A549 (cell line): ENCODE data around the gene COQ2. TPM values are rescaled to one million over a fixed set of nuclear protein-coding genes. Genes with fewer than 3 reads are reported as not detected.

Source experiments
- ATAC-seq, 2 experiments: fragments of 200-7000 bp in 1 of 2; fragments of >200 bp in 1 of 2; cut with Nextera tagmentation in 1 of 2; cut with Tn5 transposase in 1 of 2; 3 replicates each; pipeline versions ENCODE4 v1.8.0 to v1.9.1; 2018 to 2020; ENCODE audit warnings: mild to moderate bottlenecking in 1 of 2, moderate library complexity in 1 of 2
- CTCF ChIA-PET: fragments of 300-600 bp; sonication (Branson Sonifier 250); formaldehyde crosslinking; extraction: SDS; loops from one replicate; lab custom pipeline; 2021; ENCODE audit warnings: antibody characterized with exemption, inconsistent platforms; lab: Yijun Ruan, JAX
- POLR2A ChIA-PET: fragments of 350-600 bp; formaldehyde crosslinking; extraction: SDS; loops from one replicate; lab custom pipeline; 2021; ENCODE audit warnings: antibody characterized with exemption, inconsistent platforms; lab: Yijun Ruan, JAX
- DNase-seq, 2 experiments: peaks; one replicate each; pipeline versions ENCODE4 v3.0.0 to v3.0.0-alpha.2; 2011 to 2016; ENCODE audit warnings: low read depth in 1 of 2, low spot score in 1 of 2
- FAIRE-seq: peaks from 2 replicates; lab custom pipeline; 2011; peaks lifted over from hg19 to GRCh38; lab: Jason Lieb, UNC
- H3K27ac ChIP-seq, 2 experiments: fragments of >200 bp; sonication (Bioruptor Twin); formaldehyde crosslinking; 3 replicates each; pipeline ENCODE4 v1.5.1; 2016 to 2017
- H3K4me1 ChIP-seq: fragments of >200 bp; sonication (Bioruptor Twin); formaldehyde crosslinking; 3 replicates; pipeline ENCODE4 v1.6.1; 2016
- H3K4me2 ChIP-seq: fragments of >200 bp; sonication (Bioruptor Twin); formaldehyde crosslinking; 3 replicates; pipeline ENCODE4 v1.6.1; 2016
- H3K4me3 ChIP-seq: fragments of >200 bp; sonication (Bioruptor Twin); formaldehyde crosslinking; 3 replicates; pipeline ENCODE4 v1.5.1; 2016
- H3K9me3 ChIP-seq: fragments of >200 bp; sonication (Bioruptor Twin); formaldehyde crosslinking; 3 replicates; pipeline ENCODE4 v1.6.1; 2016
- ATOH8 ChIP-seq: fragments of 250-450 bp; sonication (Bioruptor Pico); IDR thresholded peaks from 2 replicates; pipeline ENCODE4 v1.5.0; 2020; ENCODE audit warnings: low read depth, mild to moderate bottlenecking, moderate library complexity
- CBX2 ChIP-seq: fragments of 200-600 bp; sonication (generic); IDR thresholded peaks from 2 replicates; pipeline ENCODE4 v1.6.1; 2016; ENCODE audit warnings: low read depth, mild to moderate bottlenecking, borderline replicate concordance
- CHD4 ChIP-seq: fragments of 200-600 bp; sonication (generic); IDR thresholded peaks from 2 replicates; pipeline ENCODE4 v1.6.1; 2016; ENCODE audit warnings: antibody characterized with exemption, mild to moderate bottlenecking, borderline replicate concordance
- E2F6 ChIP-seq: IDR thresholded peaks from 2 replicates; pipeline ENCODE4 v1.6.1; 2012; ENCODE audit warnings: low read depth, borderline replicate concordance
- EP300 ChIP-seq, 2 experiments: fragments of >200 bp; sonication (Bioruptor Twin); formaldehyde crosslinking; IDR thresholded peaks; 2 replicates in 1 of 2; 3 replicates in 1 of 2; pipeline ENCODE4 v1.6.1; 2016 to 2017
- FOSL2 ChIP-seq, 2 experiments: fragments of 450-650 bp in 1 of 2; fragments of >200 bp in 1 of 2; sonication (Bioruptor Twin) in 1 of 2; formaldehyde crosslinking; IDR thresholded peaks; 2 replicates each; pipeline versions ENCODE4 v1.5.0 to v1.6.1; 2016 to 2020; ENCODE audit warnings: mild to moderate bottlenecking in 1 of 2, moderate library complexity in 1 of 2
- HDAC2 ChIP-seq: fragments of 200-600 bp; sonication (generic); IDR thresholded peaks from 2 replicates; pipeline ENCODE4 v1.6.1; 2016
- HMGXB4 ChIP-seq: fragments of 250-450 bp; sonication (Bioruptor Pico); IDR thresholded peaks from 2 replicates; pipeline ENCODE4 v1.5.0; 2021; ENCODE audit warnings: mild to moderate bottlenecking, moderate library complexity, borderline replicate concordance
- JUNB ChIP-seq: fragments of >200 bp; sonication (Bioruptor Twin); formaldehyde crosslinking; IDR thresholded peaks from 2 replicates; pipeline ENCODE4 v1.6.1; 2016
- MAZ ChIP-seq: fragments of 150-350 bp; IDR thresholded peaks from 2 replicates; pipeline ENCODE4 v1.6.1; 2014; ENCODE audit warnings: antibody characterized with exemption, low read depth, low read length, borderline replicate concordance
- NFE2L2 ChIP-seq: fragments of 150-350 bp; conservative IDR thresholded peaks from 2 replicates; pipeline ENCODE4 v1.6.1; 2014; ENCODE audit warnings: low read length
- NR3C1 ChIP-seq: fragments of >200 bp; sonication (Bioruptor Twin); formaldehyde crosslinking; IDR thresholded peaks from 3 replicates; pipeline ENCODE4 v1.6.1; 2017
- PBX3 ChIP-seq: IDR thresholded peaks from 2 replicates; pipeline ENCODE4 v1.6.1; 2012
- POLR2AphosphoS2 ChIP-seq: conservative IDR thresholded peaks from 2 replicates; pipeline ENCODE4 v1.6.1; 2012; ENCODE audit warnings: low read length, improper control_type of control experiment, inconsistent platforms
- RAD21 ChIP-seq, 2 experiments: fragments of >200 bp in 1 of 2; sonication (Bioruptor Twin) in 1 of 2; formaldehyde crosslinking in 1 of 2; IDR thresholded peaks in 1 of 2; conservative IDR thresholded peaks in 1 of 2; 2 replicates in 1 of 2; 3 replicates in 1 of 2; pipeline ENCODE4 v1.6.1; 2012 to 2018; ENCODE audit warnings: inconsistent platforms in 1 of 2
- RARB ChIP-seq: fragments of 250-450 bp; sonication (Bioruptor Pico); IDR thresholded peaks from 2 replicates; pipeline ENCODE4 v1.8.0; 2021; ENCODE audit warnings: mild to moderate bottlenecking, moderate library complexity
- RFX5 ChIP-seq: fragments of 450-650 bp; IDR thresholded peaks from 2 replicates; pipeline ENCODE4 v1.7.1; 2014; ENCODE audit warnings: antibody characterized with exemption, mild to moderate bottlenecking, moderate library complexity
- RNF2 ChIP-seq: fragments of 200-600 bp; sonication (generic); IDR thresholded peaks from 2 replicates; pipeline ENCODE4 v1.6.1; 2016; ENCODE audit warnings: low read depth, mild to moderate bottlenecking, antibody characterized with exemption, moderate library complexity, borderline replicate concordance
- TFCP2L1 ChIP-seq: fragments of 250-450 bp; sonication (Bioruptor Pico); IDR thresholded peaks from 2 replicates; pipeline ENCODE4 v1.5.0; 2021; ENCODE audit warnings: mild to moderate bottlenecking
- ZFP36 ChIP-seq: fragments of 450-650 bp; IDR thresholded peaks from 2 replicates; pipeline ENCODE4 v1.6.1; 2014; ENCODE audit warnings: borderline replicate concordance; ENCODE audit not compliant: partially characterized antibody
- WGBS: methylation state at CpG from one replicate; pipeline ENCODE4 v1.1.6; 2017; ENCODE audit errors: missing lambda C conversion rate; 5-methylcytosine and 5-hydroxymethylcytosine counted together
- polyA plus RNA-seq, 4 experiments: library from polyadenylated mRNA; depleted of rRNA in 3 of 4; stranded (reverse); fragments of >200 nt; fragmentation: RNase III in 1 of 4; extraction: RNeasy Plus Mini Kit Qiagen cat#74134 plus additional on column Dnase treatment in 1 of 4; gene quantifications; 2 replicates in 3 of 4; 3 replicates in 1 of 4; pipeline ENCODE4 v1.2.3, GENCODE V29; 2011 to 2017

COQ2 gene
- polyA plus RNA-seq, 2 of the 4 experiments (the other 2 are of a cell fraction): 18.5 to 35.9 TPM

GRCh38 chr4:83229791-83230190 is 54.8 kb downstream of the COQ2 start:
- Histone ChIP-seq H3K4me1 (no peaks in the 10 kb centered on the region), H3K4me2 (no peak overlapping the region), H3K9me3 (no peaks in the 10 kb centered on the region), H3K27ac (no peak overlapping the region), H3K4me3 (no peak overlapping the region)
- ATAC-seq (no peak), FAIRE-seq (no peak), DNase-seq (no peak)
- WGBS: 94% methylated on average over 3 of the region's 3 CpGs
- TF ChIP-seq HDAC2 (no peak), RAD21 (conservative IDR thresholded peaks at IDR 0.05 in 1 of 2, IDR thresholded peaks at IDR 0.05 in 1 of 2) (no peak), ATOH8 (CRISPR knock-in tag) (no peak), PBX3 (no peak), RFX5 (no peak), ZFP36 (no peak), E2F6 (no peak), JUNB (no peak), TFCP2L1 (CRISPR knock-in tag) (no peak), MAZ (no peak), EP300 (IDR thresholded peaks at IDR 0.05) (no peak), NFE2L2 (no peak), FOSL2 (IDR thresholded peaks at IDR 0.05) (no peak), FOSL2 (CRISPR knock-in tag; IDR thresholded peaks at IDR 0.05) (no peak), HMGXB4 (CRISPR knock-in tag) (no peak), CHD4 (no peak), CBX2 (no peak), RARB (CRISPR knock-in tag) (no peak), NR3C1 (no peak), POLR2AphosphoS2 (no peak)
- CTCF ChIA-PET: interaction anchor here (1.0 kb wide), 1 partner anchor 19 kb away, joined by 4 read pairs; no protein-coding TSS in a partner anchor
- POLR2A ChIA-PET: no interaction called here

- H3K4me2 ChIP-seq: no peak overlapping the region
- no peak for TF ChIP-seq RNF2
- no peaks in the 10 kb centered on the region for H3K9me3 ChIP-seq
- H3K4me3 ChIP-seq: no peak overlapping the region
- DNase-seq (no peak), FAIRE-seq (no peak), ATAC-seq (no peak)
- no peaks in the 10 kb centered on the region for H3K4me1 ChIP-seq
- WGBS: 97% methylated on average over 1 of the region's 1 CpG
- CTCF ChIA-PET: no interaction called here
- POLR2A ChIA-PET: no interaction called here
- H3K27ac ChIP-seq: no peak overlapping the region
These were observed 56.4 kb downstream of the COQ2 start for GRCh38 chr4:83228231-83228630.
